HG03520 (cell line): Measurements from ENCODE around the gene KCNT1.
"Not testable (repeated sequence)": the region's sequence is repeated elsewhere in the genome, so short reads cannot be mapped to it uniquely, and the experiment has no call there.

Experiments used
- ATAC-seq: cut with Tn5 transposase; IDR thresholded peaks from one replicate; pipeline ENCODE4 v1.9.1; 2021; ENCODE audit warnings: mild to moderate bottlenecking, moderate library complexity; ENCODE audit not compliant: unreplicated experiment

The KCNT1 gene

DNA sequence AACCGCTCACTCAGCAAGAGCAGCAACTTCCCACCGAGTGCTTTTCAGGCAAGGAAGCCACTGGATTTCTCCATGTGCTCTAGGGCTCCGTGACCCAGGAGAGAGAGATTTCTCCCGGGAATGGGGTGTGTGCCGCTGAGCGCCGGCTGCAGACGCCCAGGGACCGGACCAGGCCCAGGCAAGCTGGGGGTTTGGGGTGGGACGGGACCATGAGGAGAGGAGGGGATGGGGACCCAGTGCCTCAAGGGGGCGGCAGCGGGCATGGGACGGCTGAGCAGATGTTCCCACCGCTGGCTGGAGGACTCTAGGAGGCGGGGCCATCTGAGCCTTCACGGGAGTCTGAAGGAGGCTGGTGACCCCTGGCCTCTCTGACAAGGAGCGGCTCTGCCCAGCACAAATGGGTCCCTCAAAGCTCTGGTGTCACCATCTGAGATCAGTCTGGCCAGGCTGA, 30.4 kb upstream of the KCNT1 start:
- no peak for ATAC-seq

DNA sequence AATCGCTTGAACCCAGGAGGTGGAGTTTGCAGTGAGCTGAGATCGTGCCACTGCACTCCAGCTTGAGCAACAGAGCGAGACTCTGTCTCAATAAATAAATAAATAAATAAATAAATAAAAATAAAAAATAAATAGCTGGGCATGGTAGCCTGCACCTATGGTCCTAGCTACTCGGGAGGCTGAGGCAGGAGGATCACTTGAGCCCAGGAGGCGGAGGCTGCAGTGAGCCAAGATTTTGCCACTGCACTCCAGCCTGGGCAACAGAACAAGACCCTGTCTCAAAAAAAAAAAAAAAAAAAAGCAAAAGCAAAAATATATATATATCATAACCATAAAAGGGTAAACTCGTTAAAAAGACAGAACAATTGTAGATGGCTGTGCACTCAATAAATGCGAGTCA, 29.2 kb upstream of the KCNT1 start:
- not testable (repeated sequence) for ATAC-seq

DNA sequence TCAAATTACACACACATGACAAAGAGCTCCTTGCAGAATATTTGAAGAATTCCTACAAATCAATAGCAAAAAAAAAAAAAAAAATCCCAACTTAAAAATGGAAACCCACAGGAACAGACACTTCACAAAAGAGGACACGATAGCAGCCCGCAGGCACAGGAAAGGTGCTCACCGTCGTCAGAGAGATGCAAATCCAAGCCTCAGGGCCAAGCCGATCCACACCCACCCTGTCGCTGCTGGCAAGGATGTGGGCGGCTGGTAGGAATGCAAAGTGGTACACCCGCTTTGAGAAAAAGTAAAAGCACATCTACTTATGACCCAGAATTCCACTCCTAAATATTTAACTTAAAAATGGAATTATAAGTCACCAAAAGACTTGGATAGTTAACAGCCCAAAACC, 28.0 kb upstream of the KCNT1 start:
- ATAC-seq, result no peak

DNA sequence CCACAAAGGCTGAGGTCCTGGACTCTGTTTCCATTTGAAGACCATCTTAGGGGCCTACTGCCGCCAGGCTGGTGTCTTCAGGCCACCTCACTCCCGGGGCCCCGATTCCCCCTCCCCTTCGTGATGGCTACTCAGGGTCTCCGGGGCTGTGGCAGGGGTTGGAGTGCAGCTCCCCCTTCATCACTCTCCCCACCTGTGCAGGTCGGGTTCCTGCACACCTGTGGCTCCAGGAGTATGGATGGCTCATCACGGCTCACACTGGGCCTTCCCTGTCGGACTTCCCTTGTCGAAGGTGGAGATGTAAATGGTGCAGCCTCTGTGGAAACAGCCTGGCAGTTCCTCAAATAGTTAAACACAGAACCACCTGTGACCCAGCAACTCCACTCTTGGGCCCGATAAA, 27.0 kb upstream of the KCNT1 start:
- ATAC-seq, result no peak

DNA sequence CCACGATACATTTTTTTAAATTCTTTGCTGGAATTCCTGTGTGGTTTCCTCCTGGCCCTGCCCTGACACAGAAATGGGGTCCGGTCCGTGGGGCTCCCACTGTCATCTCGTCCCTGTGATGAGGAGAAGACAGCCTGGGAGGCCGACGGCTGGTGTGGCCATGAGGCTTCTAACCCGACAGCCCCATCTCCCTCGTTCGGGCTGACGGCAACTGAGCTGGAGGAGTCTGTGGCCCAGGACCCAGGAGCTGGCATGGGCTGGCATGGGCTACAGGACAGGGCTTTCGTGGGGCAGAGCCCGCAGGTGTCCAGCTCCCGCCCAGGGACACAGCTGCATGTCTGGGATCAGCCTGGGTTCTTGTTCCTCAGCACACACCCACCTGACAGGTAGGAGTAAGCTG, 25.1 kb upstream of the KCNT1 start:
- ATAC-seq, result no peak

DNA sequence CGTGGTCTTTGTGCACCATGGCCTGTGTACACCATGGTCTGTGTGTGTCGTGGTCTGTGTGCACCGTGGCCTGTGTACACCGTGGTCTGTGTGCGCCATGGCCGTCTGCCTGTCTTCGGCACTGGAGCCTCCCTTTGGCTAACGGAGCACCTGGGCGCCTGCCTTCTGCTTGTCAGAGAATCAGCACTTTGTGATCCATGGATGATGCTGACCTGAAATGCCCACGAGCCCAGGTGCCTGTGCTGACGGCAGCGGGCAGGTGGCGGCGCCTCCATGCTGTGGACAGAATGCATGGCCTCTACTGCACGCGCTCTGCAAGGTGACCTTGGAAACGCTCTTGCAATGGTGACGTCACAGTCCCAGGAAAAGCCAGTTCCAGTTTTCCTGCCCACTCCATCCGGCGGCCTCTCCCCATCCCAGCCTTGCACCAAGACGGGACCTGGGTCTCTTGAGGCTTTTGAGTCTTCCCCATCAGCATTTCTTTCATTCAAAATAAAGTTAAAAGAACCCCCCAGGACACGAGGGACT, 24.3 kb upstream of the KCNT1 start:
- ATAC-seq, result no peak

DNA sequence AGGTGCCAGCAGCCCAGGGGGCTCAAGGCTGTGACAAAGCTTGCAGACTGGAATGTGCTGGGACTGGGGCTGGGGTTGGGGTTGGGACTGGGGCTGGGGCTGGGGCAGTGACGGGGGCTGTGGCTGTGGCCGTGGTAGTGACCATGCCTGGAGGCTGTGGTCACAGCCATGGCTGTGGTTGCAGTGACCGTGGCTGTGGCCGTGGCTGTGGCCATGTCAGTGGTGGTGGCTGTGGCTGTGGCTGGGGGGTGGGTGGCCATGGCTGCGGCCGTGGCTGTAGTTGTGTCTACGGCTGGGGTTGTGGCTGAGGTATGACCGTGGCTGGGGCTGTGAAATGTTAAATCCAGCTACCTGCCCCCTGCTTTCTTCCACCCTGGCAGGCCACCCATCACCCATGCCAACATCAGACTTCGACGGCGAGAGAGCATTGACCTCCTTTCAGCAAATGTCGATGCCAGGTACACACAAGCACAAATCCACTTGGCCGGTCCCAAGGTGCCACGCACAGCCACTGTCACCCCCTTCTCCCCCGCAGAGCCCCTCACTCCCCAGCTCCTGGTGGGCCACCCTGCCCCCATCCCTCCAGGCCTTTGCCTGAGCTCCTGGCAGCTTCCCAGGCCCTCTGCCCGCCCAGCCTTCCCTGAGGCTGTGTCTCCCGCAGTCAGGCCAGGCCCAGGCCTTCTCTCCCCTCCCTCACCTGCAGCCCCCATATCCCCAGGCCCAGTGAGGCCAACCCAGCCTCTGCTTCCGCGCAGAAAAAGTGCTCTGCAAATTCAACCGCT, 23.6 kb upstream of the KCNT1 start:
- ATAC-seq, result no peak

DNA sequence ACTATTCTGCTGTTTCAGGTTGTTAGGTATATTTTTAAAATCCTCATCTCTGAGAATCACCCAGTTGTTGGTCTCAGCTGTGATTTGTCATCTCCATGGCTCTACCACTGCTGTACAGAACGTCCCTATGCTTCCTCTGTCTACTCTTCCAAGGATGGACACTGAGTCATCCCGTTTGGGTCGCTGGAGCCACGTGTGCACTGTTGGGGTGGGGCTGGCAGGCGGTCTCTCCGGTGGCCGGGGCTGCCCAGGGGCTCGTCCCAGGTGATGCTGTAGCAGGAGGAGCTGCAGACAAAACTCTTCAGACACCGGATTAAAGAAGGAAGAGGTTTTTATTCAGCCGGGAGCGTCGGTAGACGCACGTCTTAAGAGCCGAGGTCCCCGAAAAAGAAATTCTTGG, 21.9 kb upstream of the KCNT1 start:
- no peak for ATAC-seq

DNA sequence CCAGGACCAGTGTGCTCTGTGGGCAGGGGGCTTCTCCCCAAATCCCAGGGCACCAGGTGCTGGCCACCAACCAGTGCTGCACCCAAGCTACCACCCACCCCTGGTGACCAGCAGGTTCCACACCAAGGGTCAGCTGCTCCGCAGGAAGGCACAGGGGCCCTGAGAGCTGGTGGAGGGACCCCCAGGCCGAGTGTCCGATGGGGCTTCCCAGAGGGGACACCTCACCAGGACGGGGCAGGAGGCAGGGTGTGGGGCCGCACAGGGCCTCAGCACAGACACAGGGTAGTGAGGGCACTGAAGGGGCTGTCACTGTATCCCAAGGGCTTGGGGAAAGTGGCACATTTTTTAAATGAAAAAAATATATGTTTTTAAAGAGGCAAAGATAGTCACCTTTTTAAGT, 20.8 kb upstream of the KCNT1 start:
- no peak for ATAC-seq

DNA sequence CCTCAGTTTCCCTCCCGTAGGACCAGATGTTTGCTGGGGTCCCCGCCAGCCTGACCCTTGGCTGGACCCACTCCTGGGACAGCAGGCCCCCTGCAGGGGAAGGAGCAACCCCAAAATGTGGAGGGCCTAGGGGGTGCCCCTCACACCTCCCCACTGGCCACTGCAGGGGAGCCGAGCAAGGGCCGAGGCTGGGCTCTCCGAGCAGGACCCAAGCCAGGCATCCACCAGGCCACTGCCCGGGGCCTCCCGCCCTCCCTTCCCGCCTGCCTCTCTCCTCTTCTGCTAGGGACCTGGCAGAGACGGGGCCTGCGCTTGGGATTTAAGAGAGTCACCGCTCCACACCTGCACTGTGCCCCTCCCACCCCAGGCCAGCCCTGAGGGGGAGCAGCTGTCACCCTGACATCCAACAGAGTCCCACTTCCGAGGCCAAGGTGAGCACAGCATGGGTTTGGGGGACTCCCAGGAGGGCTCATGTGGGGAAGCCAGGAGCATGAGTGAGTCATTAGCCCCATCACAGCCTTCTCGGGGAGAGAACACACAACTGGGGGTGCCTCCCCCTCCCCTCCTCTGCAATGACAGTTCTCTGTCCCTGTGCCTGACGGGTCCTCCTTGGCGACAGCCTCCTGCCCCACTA, 18.5 kb upstream of the KCNT1 start:
- ATAC-seq, result no peak

DNA sequence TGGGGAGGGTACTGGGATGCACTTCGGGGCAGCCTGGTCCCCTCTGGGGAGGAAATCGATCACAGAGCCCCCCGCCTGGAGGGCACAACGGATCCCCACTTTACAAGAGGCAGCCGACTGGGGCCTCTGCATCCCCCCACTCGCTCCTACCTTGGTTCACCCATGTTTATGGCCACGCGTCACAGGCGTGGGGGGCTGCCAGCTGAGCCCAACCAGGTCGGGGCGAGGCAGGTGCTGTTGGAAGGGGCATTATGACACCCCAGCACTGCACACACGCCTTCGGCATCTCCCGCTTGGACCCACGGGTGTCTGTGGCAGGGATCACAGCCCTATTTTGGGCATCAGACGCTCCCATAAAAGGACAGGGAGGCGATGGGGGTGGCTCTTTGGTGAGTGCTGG, 17.3 kb upstream of the KCNT1 start:
- ATAC-seq, result no peak

DNA sequence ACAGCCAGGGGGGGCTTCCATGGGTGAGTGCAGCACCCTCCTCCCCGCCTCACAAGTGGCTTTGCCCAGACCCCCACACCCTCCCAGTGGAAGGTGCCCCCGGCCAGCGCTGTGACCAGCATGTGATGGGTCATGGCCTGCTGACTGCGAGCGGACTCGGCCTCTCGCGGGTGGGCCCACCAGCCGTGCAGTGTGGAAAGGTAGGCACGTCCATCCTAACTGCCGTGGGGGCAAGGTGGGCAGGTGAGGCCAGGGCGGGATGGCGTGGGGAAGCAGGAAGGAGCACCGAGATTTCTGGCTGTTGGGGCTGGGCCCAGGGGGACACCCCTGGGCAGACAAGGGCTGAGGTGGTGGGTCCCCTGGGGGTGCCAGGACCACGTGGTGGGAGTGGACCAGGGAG, 14.8 kb upstream of the KCNT1 start:
- ATAC-seq, result no peak

DNA sequence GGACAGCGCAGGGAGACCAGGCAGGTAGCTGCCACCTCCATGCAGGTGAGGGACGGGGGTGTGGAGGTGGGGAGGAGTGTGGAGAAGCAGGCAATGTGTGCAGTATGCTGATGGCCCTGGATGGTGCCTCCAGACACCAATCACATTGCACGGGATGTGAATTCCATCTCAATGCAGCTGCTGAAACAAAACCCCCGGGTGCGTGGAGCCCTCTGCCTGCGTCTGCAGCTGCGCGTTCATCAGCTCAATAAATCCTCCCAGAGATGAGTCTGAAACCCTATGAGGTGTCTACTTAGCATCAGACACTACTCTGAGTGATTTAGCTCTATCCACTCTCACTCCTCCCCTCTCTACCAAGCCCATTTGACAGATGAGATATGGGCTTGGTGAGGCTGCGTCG, 13.0 kb upstream of the KCNT1 start:
- ATAC-seq, result no peak

DNA sequence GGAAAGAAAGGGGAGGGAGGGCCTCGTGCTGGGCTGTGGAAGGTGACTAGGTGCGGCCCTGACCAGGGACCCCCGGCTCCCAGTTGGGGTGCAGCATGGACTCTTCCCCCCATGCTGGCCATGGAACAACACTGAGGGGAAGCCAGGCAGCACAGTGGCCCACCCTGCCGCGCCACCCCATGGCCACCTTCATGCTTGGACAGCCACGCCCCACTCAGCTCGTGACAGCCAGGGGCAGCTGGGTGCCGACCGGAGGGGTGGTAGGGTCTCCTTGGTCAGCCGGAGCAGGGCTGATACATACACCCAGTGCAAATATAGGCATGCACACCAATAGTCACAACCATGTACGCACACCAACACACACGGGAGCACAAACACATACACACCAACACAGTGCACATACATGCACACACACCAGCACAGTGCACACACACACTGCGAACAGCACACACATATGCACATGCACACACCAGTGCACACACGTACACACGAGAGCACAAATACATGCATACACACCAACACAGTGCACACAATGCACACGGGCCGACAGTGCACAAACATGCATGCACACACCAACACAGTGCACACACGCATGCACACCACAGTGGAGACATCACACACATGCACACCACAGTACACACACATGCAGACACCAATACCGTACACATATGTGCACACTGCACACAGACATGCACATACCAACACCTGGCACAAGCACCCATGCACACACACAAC, 11.0 kb upstream of the KCNT1 start:
- ATAC-seq, result no peak

DNA sequence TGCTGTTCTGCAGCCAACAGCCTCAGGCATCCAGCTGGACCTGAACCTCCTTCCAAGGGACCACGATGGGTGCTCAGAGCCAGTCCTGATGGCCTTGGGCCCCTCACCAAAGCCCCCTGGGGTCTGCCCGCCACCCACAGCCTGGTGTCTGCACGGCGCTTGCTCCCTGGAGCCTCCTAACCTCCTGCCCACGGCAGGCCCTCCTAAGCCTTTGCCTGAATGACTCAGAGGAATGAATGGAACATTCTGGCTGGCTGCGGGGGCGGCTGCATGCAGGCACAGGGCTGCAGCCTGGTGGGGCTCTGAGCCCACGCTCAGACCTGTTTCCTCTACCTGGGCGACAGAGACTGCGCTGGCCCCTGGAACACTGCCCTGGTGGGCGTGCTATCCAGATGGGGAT, 9.6 kb upstream of the KCNT1 start:
- ATAC-seq, result no peak

DNA sequence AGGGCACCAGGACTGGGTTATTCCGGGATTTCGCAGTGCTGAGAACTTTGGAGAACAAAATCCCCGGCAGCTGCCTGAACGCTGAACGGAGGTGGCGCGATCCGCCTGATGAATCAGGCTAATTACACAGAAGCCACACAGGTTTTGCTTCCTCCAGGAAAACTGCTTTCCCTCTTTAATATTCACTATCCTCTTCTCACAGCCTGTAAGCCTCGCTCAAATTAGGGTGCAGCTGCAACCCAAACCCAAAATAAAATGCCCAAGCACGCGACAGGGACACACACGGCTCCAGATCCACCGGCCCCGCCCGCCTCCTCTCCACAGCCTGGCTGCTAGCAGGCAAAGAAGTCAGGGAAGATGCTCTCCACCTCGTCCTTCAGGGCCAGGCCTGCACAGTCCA, 8.7 kb upstream of the KCNT1 start:
- no peak for ATAC-seq

DNA sequence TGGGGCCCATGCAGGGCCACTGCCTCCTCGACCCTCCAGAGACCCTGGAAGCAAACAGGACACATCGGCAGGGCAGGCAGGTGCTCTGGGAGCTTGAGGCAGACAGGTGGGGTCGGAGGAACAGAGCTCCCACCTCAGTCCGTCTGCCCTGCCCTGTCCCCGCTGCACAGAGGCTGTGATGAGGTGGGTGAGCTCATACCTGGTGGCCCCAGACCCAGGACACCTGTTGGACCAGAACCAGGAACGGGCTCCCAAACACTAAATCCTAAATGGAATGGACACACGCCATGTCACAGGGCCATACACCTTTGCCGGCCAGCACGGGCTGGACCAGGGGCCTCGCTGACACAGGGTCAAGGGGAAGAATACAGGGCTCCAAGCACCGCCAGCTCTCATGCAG, 8.2 kb upstream of the KCNT1 start:
- no peak for ATAC-seq

DNA sequence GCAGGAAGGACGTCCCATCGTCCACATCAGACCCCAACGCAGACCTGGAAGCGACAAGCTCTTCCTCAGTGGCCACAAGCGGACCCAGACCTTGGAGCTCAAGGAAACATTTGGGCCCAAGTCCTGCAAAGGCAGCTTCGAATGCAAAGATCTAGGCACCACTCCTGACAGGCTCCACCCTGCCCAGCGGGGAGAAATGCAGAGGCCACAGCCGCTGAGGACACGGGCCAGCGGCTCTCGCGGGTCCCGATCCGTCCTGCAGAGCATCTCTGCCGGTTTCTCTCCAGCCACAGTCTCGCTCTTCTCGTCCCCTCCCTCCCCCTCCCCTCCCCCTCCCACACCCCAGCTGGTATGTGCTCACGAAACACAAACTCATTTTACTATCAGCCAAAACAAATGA, 7.6 kb upstream of the KCNT1 start:
- no peak for ATAC-seq

DNA sequence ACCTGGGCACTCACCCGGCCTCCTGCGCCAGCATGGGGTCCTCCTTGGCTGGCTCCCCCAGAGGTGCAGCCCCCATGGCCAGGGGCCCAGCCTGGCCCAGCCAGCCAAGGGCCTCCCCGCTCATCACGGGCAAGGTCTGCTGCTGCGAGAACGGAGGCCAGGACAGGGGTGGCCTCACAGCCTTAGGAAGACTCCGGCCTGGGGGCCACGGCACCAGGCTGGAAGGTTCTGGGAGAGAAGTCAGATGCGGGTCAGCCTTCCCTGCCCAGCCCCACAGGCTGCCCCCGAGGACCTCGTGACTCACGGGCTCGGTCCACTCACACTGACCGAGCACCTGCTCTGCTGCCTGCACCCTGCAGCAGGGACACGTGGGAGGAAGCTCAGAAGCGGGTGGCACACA, 6.9 kb upstream of the KCNT1 start:
- ATAC-seq, result no peak

DNA sequence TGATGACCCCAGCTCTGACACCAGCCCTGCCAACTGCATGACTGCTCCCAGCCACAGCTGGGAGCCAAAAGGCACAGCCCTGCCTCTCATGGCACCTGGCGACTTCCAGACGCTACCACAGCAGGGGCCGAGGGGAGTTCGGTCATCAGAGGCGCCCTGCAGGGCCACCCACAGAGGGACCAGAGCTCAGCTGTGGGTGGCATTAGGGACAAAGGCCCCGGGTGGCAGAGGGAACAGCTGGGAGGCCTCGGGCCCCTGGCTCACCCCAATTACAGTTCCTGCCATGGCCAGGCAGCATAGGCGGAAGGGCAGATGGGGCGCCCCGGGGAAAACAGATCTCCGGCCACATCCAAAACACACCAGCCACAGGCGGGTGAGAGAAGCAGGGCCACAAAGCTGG, 6.3 kb upstream of the KCNT1 start:
- no peak for ATAC-seq

DNA sequence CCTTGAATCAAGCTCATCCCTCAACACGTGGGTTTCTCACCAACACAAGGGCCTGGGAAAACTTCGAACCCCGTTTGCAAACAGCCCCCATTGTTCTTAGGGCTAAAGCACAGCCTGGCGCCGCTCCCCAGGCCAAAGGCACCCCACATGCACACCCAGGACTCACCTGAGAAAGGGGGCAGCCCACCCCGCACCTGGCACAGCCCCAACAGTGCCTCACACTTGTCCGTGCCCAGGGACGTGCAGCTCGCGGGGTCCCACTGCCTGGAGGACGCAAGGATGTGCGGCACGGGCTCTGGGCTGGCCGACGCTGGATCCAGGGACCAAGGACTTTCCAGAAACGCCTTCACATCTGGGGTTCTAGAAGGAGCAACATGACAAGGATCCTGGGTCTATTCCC, 5.5 kb upstream of the KCNT1 start:
- ATAC-seq, result no peak

DNA sequence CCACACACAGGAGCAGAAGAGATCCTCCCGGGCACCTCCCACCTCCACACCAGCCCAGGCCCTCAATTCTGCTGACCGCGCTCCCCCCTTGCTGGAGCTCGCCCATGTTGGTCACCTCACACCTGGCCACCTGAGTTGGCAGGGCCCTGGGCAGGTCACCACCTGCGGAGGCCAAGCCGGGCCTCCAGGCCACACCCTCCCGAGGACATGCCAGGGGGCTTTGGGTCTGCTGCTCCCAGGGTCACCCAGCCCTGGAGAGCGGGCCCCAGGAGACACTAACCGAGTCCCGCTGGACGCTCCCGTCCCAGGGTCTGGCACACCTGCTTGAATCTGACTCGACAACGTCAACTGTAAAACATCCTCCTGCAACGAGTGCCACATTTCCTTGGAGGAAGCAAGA, 4.8 kb upstream of the KCNT1 start:
- no peak for ATAC-seq
